SK-N-SH (cell line): ENCODE data around the gene TP53TG3B. TPM values are rescaled to one million over a fixed set of nuclear protein-coding genes. Genes with fewer than 3 reads are reported as not detected.

Experiments used
- polyA plus RNA-seq, 3 experiments: library from polyadenylated mRNA; depleted of rRNA; stranded (reverse); fragments of >200 nt; gene quantifications; 2 replicates each; pipeline ENCODE4 v1.2.3, GENCODE V29; 2012
- small RNA-seq, 7 experiments: library from RNA; depleted of rRNA; stranded (forward); fragments of <200 nt; gene quantifications; one replicate each; pipeline ENCODE3, GENCODE V24; 2012

Gene TP53TG3B
- polyA plus RNA-seq, 1 of the 3 experiments (the other 2 are of a cell fraction) = 0.92 TPM

Small RNAs within 50 kb of the gene (small RNA-seq; reads per million reads assigned to genes)
- 0 reads per million in 7 experiments for gene AC141257.3
- 0 reads per million in 7 experiments for gene AC141257.4

Other genes with a start within 250 kb of the TP53TG3B start
- 0.44 and 0.76 TPM in 2 replicates for gene TP53TG3C, start 166.6 kb upstream of the TP53TG3B start, polyA plus RNA-seq (2012; rRNA removed)
- gene TP53TG3E, start 56.5 kb upstream of the TP53TG3B start, polyA plus RNA-seq (2012; rRNA removed) = 0.08 and 0.67 TPM in 2 replicates
- gene TP53TG3F, start 98.8 kb downstream of the TP53TG3B start, polyA plus RNA-seq (2012; rRNA removed) = 0.02 and 0.47 TPM in 2 replicates